T-helper 1 cell treated with Interleukin-12 subunit alpha and Interleukin-12 subunit beta and Interleukin-4 antibody, amounts not matched to agents 30 μg/mL and 1 μg/mL, for 36 hours (primary cell): ENCODE results near the gene ACTA2.

Experiments used
- H3K27ac Mint-ChIP-seq: one replicate; pipeline ENCODE4 v1.8.0; 2021; ENCODE audit warnings: mild to moderate bottlenecking, mixed read lengths
- H3K27me3 Mint-ChIP-seq: one replicate; pipeline ENCODE4 v1.8.0; 2021; ENCODE audit warnings: low read depth, mixed read lengths
- H3K36me3 Mint-ChIP-seq: one replicate; pipeline ENCODE4 v1.8.0; 2021; ENCODE audit warnings: low read depth, mixed read lengths
- H3K4me1 Mint-ChIP-seq: one replicate; pipeline ENCODE4 v1.8.0; 2021; ENCODE audit warnings: low read depth, mixed read lengths
- H3K4me3 Mint-ChIP-seq: one replicate; pipeline ENCODE4 v1.8.0; 2021; ENCODE audit warnings: mild to moderate bottlenecking, moderate library complexity, mixed read lengths
- H3K9me3 Mint-ChIP-seq: one replicate; pipeline ENCODE4 v1.8.0; 2021; ENCODE audit warnings: mixed read lengths

The ACTA2 gene

GRCh38 chr10:88911851-88912250 lies 40.7 kb downstream of the ACTA2 start:
- peaks cover 6% of the 10 kb centered on the region for H3K4me1 Mint-ChIP-seq
- no peaks in the 10 kb centered on the region for H3K9me3 Mint-ChIP-seq
- no peak overlapping the region for H3K27ac Mint-ChIP-seq
- H3K36me3 Mint-ChIP-seq, result peaks cover 55% of the 10 kb centered on the region
- no peaks in the 10 kb centered on the region for H3K27me3 Mint-ChIP-seq
- no peak overlapping the region for H3K4me3 Mint-ChIP-seq

DNA sequence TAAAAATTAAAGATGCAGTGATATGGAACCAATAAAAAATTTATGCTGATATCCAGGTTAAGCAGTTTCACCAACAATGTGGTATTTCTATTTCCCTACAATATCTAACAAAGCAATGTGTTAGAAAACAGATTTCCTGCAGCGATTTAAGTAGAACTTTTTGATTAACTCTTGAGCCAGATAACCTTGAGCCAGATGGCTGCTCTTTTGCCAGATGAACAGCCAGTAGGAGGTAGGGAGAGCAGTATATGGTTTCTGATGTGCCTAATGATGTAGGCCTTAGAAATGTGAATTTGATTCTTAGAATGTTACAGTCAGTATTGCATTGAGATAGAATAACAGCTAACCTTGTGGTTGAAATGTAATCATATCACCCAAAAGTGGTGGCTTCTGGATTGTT lies 41.5 kb downstream of the ACTA2 start:
- H3K27me3 Mint-ChIP-seq, result no peaks in the 10 kb centered on the region
- H3K9me3 Mint-ChIP-seq, result no peaks in the 10 kb centered on the region
- no peak overlapping the region for H3K27ac Mint-ChIP-seq
- peaks cover 7% of the 10 kb centered on the region for H3K4me1 Mint-ChIP-seq
- H3K36me3 Mint-ChIP-seq, result peaks cover 53% of the 10 kb centered on the region
- no peak overlapping the region for H3K4me3 Mint-ChIP-seq

DNA sequence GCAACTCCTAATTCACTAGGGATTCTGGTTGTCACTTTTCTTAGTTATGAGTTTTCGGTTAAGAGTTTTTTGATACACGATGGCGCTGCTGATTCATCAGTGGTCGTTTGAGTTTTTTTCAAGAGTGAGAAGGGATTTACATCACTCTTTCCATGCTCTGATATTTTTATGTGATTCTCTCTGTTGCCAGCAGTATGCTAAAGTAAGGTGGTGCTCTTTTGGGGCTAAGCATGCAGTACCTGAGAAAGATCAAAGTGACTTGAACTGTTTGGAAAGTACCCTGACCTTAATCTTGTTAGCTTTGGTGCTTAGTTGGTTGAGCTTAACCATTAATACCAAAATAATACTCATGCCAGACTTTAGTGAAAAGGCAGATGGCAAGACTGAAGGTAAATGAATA lies 44.4 kb downstream of the ACTA2 start:
- peaks cover 61% of the 10 kb centered on the region for H3K36me3 Mint-ChIP-seq
- H3K27ac Mint-ChIP-seq, result no peak overlapping the region
- H3K9me3 Mint-ChIP-seq, result no peaks in the 10 kb centered on the region
- H3K4me1 Mint-ChIP-seq, result peaks cover 8% of the 10 kb centered on the region
- H3K4me3 Mint-ChIP-seq, result no peak overlapping the region
- H3K27me3 Mint-ChIP-seq, result no peaks in the 10 kb centered on the region

- no peaks in the 10 kb centered on the region for H3K9me3 Mint-ChIP-seq
- H3K36me3 Mint-ChIP-seq, result peaks cover 60% of the 10 kb centered on the region
- H3K27ac Mint-ChIP-seq, result no peak overlapping the region
- no peak overlapping the region for H3K4me3 Mint-ChIP-seq
- H3K27me3 Mint-ChIP-seq, result no peaks in the 10 kb centered on the region
- H3K4me1 Mint-ChIP-seq, result peaks cover 12% of the 10 kb centered on the region
Observed at GRCh38 chr10:88906921-88907320, 45.7 kb downstream of the ACTA2 start.

GRCh38 chr10:88903715-88904114 lies 48.9 kb downstream of the ACTA2 start:
- Mint-ChIP-seq H3K4me3 (no peak overlapping the region), H3K27me3 (no peaks in the 10 kb centered on the region), H3K4me1 (peaks cover 32% of the 10 kb centered on the region), H3K36me3 (peaks cover 54% of the 10 kb centered on the region), H3K9me3 (no peaks in the 10 kb centered on the region), H3K27ac (no peak overlapping the region)

DNA sequence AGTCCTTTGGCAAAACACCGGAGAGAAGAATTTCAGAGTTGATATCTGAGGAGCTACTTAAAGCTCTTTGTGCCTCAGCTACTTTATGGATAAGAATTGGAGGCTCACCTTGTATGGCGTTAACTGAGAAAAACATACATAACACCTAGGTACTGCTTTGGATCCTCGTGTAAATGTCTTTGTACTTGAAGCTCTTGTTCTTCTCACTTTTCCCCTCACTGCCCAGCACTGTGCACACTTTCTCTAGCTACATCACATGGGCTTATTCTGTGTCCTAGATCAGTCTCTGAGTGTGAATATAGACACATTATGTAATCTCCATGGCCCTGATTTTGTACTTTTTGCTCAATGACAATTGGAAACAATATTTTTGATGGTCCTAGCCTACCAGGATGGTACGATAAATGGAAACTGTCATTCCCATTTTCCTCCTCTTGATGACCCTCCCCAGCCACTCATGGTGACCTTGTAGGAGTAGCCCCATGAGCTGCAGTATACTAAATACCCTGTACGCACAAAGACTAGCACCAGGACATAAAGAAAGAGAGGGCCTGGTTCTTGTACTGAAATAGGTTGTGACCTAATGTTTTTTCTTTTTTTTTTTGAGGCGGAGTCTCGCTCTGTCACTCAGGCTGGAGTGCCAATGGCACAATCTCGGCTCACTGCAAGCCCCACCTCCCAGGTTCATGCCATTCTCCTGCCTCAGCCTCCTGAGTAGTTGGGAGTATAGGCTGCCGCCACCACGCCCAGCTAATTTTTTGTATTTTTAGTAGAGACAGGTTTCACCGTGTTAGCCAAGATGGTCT lies 50.4 kb downstream of the ACTA2 start:
- no peaks in the 10 kb centered on the region for H3K9me3 Mint-ChIP-seq
- peaks cover 37% of the 10 kb centered on the region for H3K4me1 Mint-ChIP-seq
- peak overlapping the region; percentile 22 for H3K27ac Mint-ChIP-seq
- H3K27me3 Mint-ChIP-seq, result no peaks in the 10 kb centered on the region
- peaks cover 45% of the 10 kb centered on the region for H3K36me3 Mint-ChIP-seq
- no peak overlapping the region for H3K4me3 Mint-ChIP-seq

DNA sequence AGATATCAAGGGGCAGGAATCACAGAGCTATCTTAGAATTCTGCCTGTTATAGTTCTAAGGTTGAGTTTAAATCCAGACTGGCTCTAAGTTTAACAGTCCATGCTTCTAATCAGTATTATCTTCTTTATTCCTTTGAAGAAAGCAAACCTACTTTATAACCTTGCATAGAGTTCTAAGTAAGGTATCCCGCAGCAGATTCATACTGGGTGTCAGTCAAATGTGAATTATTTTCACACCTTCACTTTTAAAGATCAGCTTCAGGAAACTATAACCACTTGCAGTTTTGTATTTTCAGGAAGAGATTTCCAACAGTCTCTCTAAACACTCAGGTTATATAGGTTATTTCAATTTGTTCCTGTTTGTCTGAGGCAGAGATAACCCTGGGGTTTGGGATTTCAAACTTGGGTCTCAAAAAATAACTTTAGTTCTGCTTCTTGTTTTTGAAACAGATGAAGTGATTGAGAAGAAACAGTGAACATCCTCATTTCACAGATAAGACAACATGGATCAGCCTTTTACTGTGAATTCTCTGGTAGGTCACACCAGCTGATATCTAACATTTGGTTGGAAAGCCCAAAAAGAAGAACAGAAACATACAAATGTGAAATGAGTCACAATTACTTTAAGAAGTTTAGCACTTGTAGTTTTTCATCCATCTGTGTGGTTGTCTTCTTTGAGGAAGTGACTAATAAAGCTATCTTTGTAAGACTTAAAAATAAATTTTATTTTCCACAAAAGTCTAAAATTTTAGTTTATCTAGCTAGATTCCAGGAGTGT lies 51.2 kb downstream of the ACTA2 start:
- peak overlapping the region; percentile 49 for H3K27ac Mint-ChIP-seq
- H3K4me3 Mint-ChIP-seq, result no peak overlapping the region
- H3K36me3 Mint-ChIP-seq, result peaks cover 42% of the 10 kb centered on the region
- no peaks in the 10 kb centered on the region for H3K27me3 Mint-ChIP-seq
- H3K9me3 Mint-ChIP-seq, result no peaks in the 10 kb centered on the region
- H3K4me1 Mint-ChIP-seq, result peaks cover 42% of the 10 kb centered on the region

- Mint-ChIP-seq H3K4me1 (peaks cover 49% of the 10 kb centered on the region), H3K9me3 (no peaks in the 10 kb centered on the region), H3K27me3 (no peaks in the 10 kb centered on the region), H3K36me3 (peaks cover 35% of the 10 kb centered on the region), H3K27ac (no peak overlapping the region), H3K4me3 (no peak overlapping the region)
Observed at GRCh38 chr10:88899886-88900285, 52.7 kb downstream of the ACTA2 start.

DNA sequence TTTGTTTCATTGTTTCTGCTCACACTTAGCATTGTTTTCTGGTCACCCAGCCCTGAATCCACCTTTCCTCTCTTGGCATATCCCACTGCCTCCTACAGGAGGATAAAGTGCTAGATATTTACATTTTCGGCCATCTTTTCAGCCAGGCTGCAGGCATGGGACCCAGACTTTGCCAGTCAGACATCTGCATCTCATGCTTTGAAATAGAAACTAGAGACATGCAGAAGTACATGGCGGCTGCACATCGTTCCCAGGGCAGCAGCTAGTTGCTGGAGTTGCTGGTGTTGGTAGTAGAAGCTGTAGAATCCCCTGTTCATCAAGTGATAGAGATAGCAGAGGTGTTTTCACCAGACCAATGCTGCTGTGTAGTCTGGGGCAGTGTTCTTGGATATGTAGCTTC lies 53.8 kb downstream of the ACTA2 start:
- Mint-ChIP-seq H3K27ac (no peak overlapping the region), H3K4me3 (no peak overlapping the region), H3K36me3 (peaks cover 32% of the 10 kb centered on the region), H3K9me3 (no peaks in the 10 kb centered on the region), H3K4me1 (peaks cover 51% of the 10 kb centered on the region), H3K27me3 (no peaks in the 10 kb centered on the region)

DNA sequence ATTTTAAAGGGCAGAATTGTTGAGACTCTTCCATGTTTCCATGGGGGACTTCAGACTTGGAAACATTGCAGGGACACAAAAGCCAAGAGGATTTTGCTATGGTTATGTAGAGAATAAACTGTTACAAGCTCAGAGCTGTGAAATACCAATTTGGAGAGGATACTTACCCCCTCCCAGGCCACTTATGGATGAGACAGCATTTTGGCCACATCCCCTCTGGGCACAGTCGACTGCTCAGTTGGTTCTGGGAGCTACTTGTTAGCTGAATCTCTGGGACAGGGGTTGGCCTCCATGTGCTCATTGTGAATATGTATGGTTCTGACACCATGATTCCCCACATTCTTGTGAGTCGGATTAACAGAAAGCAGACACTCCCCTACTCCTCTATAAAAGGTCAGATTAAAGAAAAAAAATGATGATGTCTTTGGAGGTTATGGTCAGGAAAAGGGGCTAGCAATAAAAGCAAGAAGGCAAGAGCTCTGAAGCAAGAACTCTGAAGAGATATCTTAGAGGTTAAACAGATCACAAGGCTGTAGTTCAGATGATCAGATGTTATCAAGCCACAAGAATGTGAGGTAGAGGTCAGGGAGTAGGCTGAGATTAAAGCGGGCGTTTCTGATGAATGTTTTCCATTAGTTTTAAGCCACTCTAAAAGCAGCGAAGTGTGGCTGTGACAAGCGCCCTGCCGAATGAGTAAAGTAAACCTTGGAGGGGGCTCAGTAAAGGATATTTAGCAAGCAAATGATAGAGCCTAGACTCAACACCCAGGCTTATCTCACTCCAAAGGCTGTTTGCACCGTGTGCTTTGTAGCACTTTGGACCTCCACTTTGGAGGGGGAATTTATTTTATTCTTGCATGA lies 55.3 kb downstream of the ACTA2 start:
- peaks cover 24% of the 10 kb centered on the region for H3K36me3 Mint-ChIP-seq
- H3K27ac Mint-ChIP-seq, result peak overlapping the region; percentile 6
- no peaks in the 10 kb centered on the region for H3K9me3 Mint-ChIP-seq
- no peaks in the 10 kb centered on the region for H3K27me3 Mint-ChIP-seq
- H3K4me1 Mint-ChIP-seq, result peaks cover 52% of the 10 kb centered on the region
- no peak overlapping the region for H3K4me3 Mint-ChIP-seq

DNA sequence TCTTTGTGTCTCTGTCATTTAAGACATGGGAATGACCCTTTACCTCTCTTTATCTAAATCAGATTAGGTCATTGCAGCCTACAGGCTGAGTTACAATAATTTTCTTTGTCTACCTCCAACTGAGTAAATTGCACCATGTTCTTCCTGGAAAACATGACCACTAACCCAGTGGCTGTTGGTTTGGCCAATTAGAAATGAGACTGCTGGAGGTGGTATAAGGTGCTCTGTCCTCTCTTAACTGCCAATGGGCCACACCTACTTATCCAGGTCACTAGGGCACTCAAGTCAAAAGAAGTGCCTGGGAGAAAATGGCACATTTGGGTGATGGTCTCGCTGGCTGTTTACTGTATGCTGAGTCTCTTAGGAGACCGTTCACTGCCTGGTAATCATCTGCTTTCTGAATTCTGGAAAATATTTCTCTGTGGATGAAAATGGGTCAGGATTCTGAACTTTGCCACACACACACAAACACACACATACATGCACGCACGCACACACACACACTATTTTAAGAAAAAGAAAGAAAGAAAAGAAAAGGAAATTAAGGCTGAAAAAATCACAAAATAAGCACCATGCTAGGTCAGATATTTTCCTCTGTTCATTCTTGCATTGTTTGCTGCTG lies 56.1 kb downstream of the ACTA2 start:
- Mint-ChIP-seq H3K4me3 (no peak overlapping the region), H3K27ac (no peak overlapping the region), H3K9me3 (no peaks in the 10 kb centered on the region), H3K36me3 (peaks cover 18% of the 10 kb centered on the region), H3K4me1 (peaks cover 47% of the 10 kb centered on the region), H3K27me3 (no peaks in the 10 kb centered on the region)

- Mint-ChIP-seq H3K4me3 (no peak overlapping the region), H3K4me1 (peaks cover 41% of the 10 kb centered on the region), H3K27me3 (no peaks in the 10 kb centered on the region), H3K27ac (no peak overlapping the region), H3K36me3 (peaks cover 24% of the 10 kb centered on the region), H3K9me3 (no peaks in the 10 kb centered on the region)
Observed at GRCh38 chr10:88895250-88895649, 57.3 kb downstream of the ACTA2 start.

- H3K27ac Mint-ChIP-seq, result no peak overlapping the region
- no peak overlapping the region for H3K4me3 Mint-ChIP-seq
- no peaks in the 10 kb centered on the region for H3K27me3 Mint-ChIP-seq
- H3K4me1 Mint-ChIP-seq, result peaks cover 46% of the 10 kb centered on the region
- peaks cover 25% of the 10 kb centered on the region for H3K36me3 Mint-ChIP-seq
- H3K9me3 Mint-ChIP-seq, result no peaks in the 10 kb centered on the region
Observed at GRCh38 chr10:88893611-88894010, 59.0 kb downstream of the ACTA2 start.
